HEK293 (cell line): ENCODE data around the gene CTXN3.

ENCODE experiments used
- CTCF ChIA-PET: fragments of 350-600 bp; formaldehyde crosslinking; extraction: SDS; loops from one replicate; lab custom pipeline; 2021; ENCODE audit warnings: antibody characterized with exemption; lab: Yijun Ruan, JAX
- POLR2A ChIA-PET: fragments of 300-600 bp; formaldehyde crosslinking; extraction: SDS; loops from one replicate; lab custom pipeline; 2020; ENCODE audit warnings: antibody characterized with exemption, inconsistent platforms; lab: Yijun Ruan, JAX
- H3K27ac ChIP-seq: fragments of 200-500 bp; sonication (Bioruptor generic); 2 replicates; pipeline ENCODE4 v1.5.1; 2014; ENCODE audit warnings: low read depth, low read length, control low read depth, inconsistent platforms; ENCODE audit errors: extremely low read depth
- H3K36me3 ChIP-seq, 2 experiments: fragments of 200-500 bp in 1 of 2; sonication (Bioruptor generic) in 1 of 2; 1 replicate in 1 of 2; 2 replicates in 1 of 2; pipeline ENCODE4 v1.5.1; 2014 to 2017; ENCODE audit warnings: inconsistent platforms in 2 of 2, low read length in 2 of 2; ENCODE audit not compliant: control insufficient read depth in 2 of 2, insufficient read depth in 1 of 2
- H3K4me1 ChIP-seq: fragments of 200-500 bp; sonication (Bioruptor generic); 2 replicates; pipeline ENCODE4 v1.5.1; 2014; ENCODE audit warnings: mild to moderate bottlenecking, low read length, inconsistent platforms; ENCODE audit not compliant: control insufficient read depth, insufficient read depth
- H3K4me3 ChIP-seq: 2 replicates; pipeline ENCODE4 v1.5.1; 2011; ENCODE audit warnings: low read depth, mild to moderate bottlenecking, control low read depth, low read length, moderate library complexity
- H3K9me3 ChIP-seq: fragments of 200-500 bp; sonication (Bioruptor generic); 2 replicates; pipeline ENCODE4 v1.5.1; 2014; ENCODE audit warnings: low read depth, low read length, inconsistent platforms; ENCODE audit not compliant: control insufficient read depth, insufficient read depth
- ELK4 ChIP-seq: IDR thresholded peaks from 2 replicates; pipeline ENCODE4 v1.6.1; 2011; ENCODE audit warnings: mild to moderate bottlenecking, low read depth, low read length, borderline replicate concordance
- KLF9 ChIP-seq: fragments of 450-650 bp; formaldehyde crosslinking; IDR thresholded peaks from 2 replicates; pipeline ENCODE4 v1.5.1; 2016; ENCODE audit warnings: missing biosample characterization, missing genetic modification characterization, low read depth
- REST ChIP-seq: fragments of 450-650 bp; formaldehyde crosslinking; IDR thresholded peaks from 2 replicates; pipeline ENCODE4 v1.5.1; 2016; ENCODE audit warnings: missing biosample characterization, missing genetic modification characterization
- WT1 ChIP-seq: fragments of 450-650 bp; formaldehyde crosslinking; IDR thresholded peaks from 2 replicates; pipeline ENCODE4 v1.5.1; 2016; ENCODE audit warnings: missing biosample characterization, missing genetic modification characterization
- ZIC2 ChIP-seq: fragments of 450-650 bp; formaldehyde crosslinking; IDR thresholded peaks from 2 replicates; pipeline ENCODE4 v1.5.1; 2016; ENCODE audit warnings: missing biosample characterization, missing genetic modification characterization
- ZNF292 ChIP-seq: fragments of 450-650 bp; formaldehyde crosslinking; IDR thresholded peaks from 2 replicates; pipeline ENCODE4 v1.5.1; 2016; ENCODE audit warnings: low read depth, missing biosample characterization, missing genetic modification characterization, borderline replicate concordance
- ZNF433 ChIP-seq: fragments of 450-650 bp; formaldehyde crosslinking; IDR thresholded peaks from 2 replicates; pipeline ENCODE4 v1.5.1; 2016; ENCODE audit warnings: missing biosample characterization, missing genetic modification characterization, low read depth
- ZNF501 ChIP-seq: fragments of 450-650 bp; formaldehyde crosslinking; IDR thresholded peaks from 2 replicates; pipeline ENCODE4 v1.5.1; 2016; ENCODE audit warnings: missing biosample characterization, missing genetic modification characterization
- ZNF548 ChIP-seq: fragments of 450-650 bp; formaldehyde crosslinking; IDR thresholded peaks from 2 replicates; pipeline ENCODE4 v1.5.1; 2016; ENCODE audit warnings: missing biosample characterization, missing genetic modification characterization
- TF ChIP-seq, protein P1 (sequence below): fragments of 450-650 bp; formaldehyde crosslinking; IDR thresholded peaks from 2 replicates; pipeline ENCODE4 v1.5.1; 2017; ENCODE audit warnings: missing biosample characterization, missing genetic modification characterization
- TF ChIP-seq, protein P2 (sequence below): fragments of 450-650 bp; formaldehyde crosslinking; IDR thresholded peaks from 2 replicates; pipeline ENCODE4 v1.5.1; 2017; ENCODE audit warnings: missing biosample characterization, missing genetic modification characterization
- TF ChIP-seq, protein P3 (sequence below): fragments of 450-650 bp; formaldehyde crosslinking; IDR thresholded peaks from 2 replicates; pipeline ENCODE4 v1.5.1; 2016; ENCODE audit warnings: missing biosample characterization, missing genetic modification characterization, borderline replicate concordance

CTXN3 gene

GRCh38 chr5:127707209-127707608, 58.3 kb downstream of the CTXN3 start:
- TF ChIP-seq ZIC2 (tag by site-specific recombination), result no peak
- no peak for TF ChIP-seq REST
- TF ChIP-seq ELK4, result no peak
- TF ChIP-seq, protein P1, sequence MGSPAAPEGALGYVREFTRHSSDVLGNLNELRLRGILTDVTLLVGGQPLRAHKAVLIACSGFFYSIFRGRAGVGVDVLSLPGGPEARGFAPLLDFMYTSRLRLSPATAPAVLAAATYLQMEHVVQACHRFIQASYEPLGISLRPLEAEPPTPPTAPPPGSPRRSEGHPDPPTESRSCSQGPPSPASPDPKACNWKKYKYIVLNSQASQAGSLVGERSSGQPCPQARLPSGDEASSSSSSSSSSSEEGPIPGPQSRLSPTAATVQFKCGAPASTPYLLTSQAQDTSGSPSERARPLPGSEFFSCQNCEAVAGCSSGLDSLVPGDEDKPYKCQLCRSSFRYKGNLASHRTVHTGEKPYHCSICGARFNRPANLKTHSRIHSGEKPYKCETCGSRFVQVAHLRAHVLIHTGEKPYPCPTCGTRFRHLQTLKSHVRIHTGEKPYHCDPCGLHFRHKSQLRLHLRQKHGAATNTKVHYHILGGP (tag by site-specific recombination), result no peak
- TF ChIP-seq WT1 (tag by site-specific recombination), result no peak
- TF ChIP-seq ZNF292, result no peak
- TF ChIP-seq, protein P2, sequence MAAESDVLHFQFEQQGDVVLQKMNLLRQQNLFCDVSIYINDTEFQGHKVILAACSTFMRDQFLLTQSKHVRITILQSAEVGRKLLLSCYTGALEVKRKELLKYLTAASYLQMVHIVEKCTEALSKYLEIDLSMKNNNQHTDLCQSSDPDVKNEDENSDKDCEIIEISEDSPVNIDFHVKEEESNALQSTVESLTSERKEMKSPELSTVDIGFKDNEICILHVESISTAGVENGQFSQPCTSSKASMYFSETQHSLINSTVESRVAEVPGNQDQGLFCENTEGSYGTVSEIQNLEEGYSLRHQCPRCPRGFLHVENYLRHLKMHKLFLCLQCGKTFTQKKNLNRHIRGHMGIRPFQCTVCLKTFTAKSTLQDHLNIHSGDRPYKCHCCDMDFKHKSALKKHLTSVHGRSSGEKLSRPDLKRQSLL (tag by site-specific recombination), result no peak
- TF ChIP-seq KLF9 (tag by site-specific recombination), result no peak
- TF ChIP-seq ZNF548 (tag by site-specific recombination), result no peak
- no peak for TF ChIP-seq ZNF501 (tag by site-specific recombination)
- TF ChIP-seq ZNF433, result no peak
- TF ChIP-seq, protein P3, sequence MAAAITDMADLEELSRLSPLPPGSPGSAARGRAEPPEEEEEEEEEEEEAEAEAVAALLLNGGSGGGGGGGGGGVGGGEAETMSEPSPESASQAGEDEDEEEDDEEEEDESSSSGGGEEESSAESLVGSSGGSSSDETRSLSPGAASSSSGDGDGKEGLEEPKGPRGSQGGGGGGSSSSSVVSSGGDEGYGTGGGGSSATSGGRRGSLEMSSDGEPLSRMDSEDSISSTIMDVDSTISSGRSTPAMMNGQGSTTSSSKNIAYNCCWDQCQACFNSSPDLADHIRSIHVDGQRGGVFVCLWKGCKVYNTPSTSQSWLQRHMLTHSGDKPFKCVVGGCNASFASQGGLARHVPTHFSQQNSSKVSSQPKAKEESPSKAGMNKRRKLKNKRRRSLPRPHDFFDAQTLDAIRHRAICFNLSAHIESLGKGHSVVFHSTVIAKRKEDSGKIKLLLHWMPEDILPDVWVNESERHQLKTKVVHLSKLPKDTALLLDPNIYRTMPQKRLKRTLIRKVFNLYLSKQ (tag by site-specific recombination), result no peak
- TF ChIP-seq, all 188 proteins: peak for 0
- Histone ChIP-seq H3K4me3 (no peak overlapping the region), H3K36me3 (no peaks in the 10 kb centered on the region), H3K4me1 (no peaks in the 10 kb centered on the region), H3K9me3 (no peaks in the 10 kb centered on the region), H3K27ac (no peak overlapping the region)
- ChIA-PET CTCF (interaction anchor here (0.6 kb wide), 1 partner anchor 395 kb away, joined by 3 read pairs; no protein-coding TSS in a partner anchor), POLR2A (no interaction called here)
